ENCODE measurements around the gene CACNA2D2. TPM values are rescaled to one million over a fixed set of nuclear protein-coding genes. Genes with fewer than 3 reads are reported as not detected.
A peak's percentile ranks its signal among the peaks of the same experiment; 100 is the strongest.

Gene CACNA2D2
- total RNA-seq, 1 donor from 2014 or later, result 0.59 TPM

DNA sequence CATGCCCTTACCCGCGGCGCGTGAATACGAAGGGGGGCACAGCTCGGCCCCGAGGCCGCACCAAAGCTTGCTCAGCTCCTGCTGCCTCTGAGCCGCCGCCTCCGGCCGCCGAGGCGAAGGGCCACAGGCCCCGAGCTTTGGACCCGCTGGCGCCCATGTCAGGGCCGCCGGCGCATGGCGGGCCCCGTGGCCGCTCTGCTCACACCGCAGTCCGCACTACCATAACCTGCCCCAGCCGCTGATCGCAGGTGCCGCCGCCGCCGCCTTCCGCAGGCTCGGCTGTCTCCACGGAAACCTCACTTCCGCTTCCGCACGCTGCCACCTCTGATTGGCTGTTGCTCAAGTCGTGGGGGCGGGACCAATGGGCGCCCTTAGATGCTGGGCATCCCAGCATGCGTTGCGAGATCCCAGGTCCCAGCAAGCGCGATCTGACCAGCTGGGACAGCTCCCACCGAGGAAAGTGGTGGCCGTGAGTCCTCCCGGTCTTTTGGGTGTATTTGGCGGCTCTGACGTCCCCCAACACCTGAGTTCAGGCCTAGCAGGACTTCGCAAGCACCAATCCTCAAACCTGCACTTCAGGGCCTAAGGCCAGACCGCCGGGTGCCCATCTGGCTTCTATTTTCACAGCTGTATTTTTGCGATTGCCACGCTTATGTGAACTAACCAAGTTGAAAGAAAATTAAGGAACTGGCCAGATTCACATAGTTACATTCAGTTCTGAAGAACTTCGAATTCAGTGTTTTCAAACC lies 175.3 kb downstream of the CACNA2D2 start, which contains the start of gene TUSC2:
TUSC2 (minus strand) TSS at position 281 of the 749 bp plus-strand sequence; CDS start at position 157, 124 bp downstream.
- H3K27me3 Mint-ChIP-seq (ENCODE audit: low read depth), result no peaks in the 10 kb centered on the region
- intact Hi-C loops (cut with micrococcal nuclease), result loop anchor here (1.0 to 2.0 kb wide), 2 partner anchors 9 to 29 kb away; partner anchors contain the start of genes HYAL3 and NAA80
- H3K36me3 Mint-ChIP-seq (ENCODE audit: low read depth), result peaks cover 50% of the 10 kb centered on the region
- peak; percentile 93 for DNase-seq (ENCODE audit: low spot score)
- H3K27ac Mint-ChIP-seq, result peak within 1 kb of the TSS; percentile 81
- H3K4me3 Mint-ChIP-seq (ENCODE audit: low read depth), result peak within 1 kb of the TSS; percentile 90
- H3K9me3 Mint-ChIP-seq, result no peaks in the 10 kb centered on the region
- H3K4me1 Mint-ChIP-seq (ENCODE audit: low read depth), result peaks cover 14% of the 10 kb centered on the region

GRCh38 chr3:50327129-50327528 lies 176.3 kb downstream of the CACNA2D2 start:
- H3K27ac Mint-ChIP-seq, result no peak overlapping the region
- H3K4me1 Mint-ChIP-seq (ENCODE audit: low read depth), result peaks cover 14% of the 10 kb centered on the region
- intact Hi-C loops (cut with micrococcal nuclease), result no loop called here
- peak overlapping the region; percentile 90 for H3K4me3 Mint-ChIP-seq (ENCODE audit: low read depth)
- peaks cover 48% of the 10 kb centered on the region for H3K36me3 Mint-ChIP-seq (ENCODE audit: low read depth)
- H3K27me3 Mint-ChIP-seq (ENCODE audit: low read depth), result no peaks in the 10 kb centered on the region
- no peak for DNase-seq (ENCODE audit: low spot score)
- H3K9me3 Mint-ChIP-seq, result no peaks in the 10 kb centered on the region

- no peaks in the 10 kb centered on the region for H3K9me3 Mint-ChIP-seq
- peaks cover 38% of the 10 kb centered on the region for H3K36me3 Mint-ChIP-seq (ENCODE audit: low read depth)
- no peak for DNase-seq (ENCODE audit: low spot score)
- H3K27me3 Mint-ChIP-seq (ENCODE audit: low read depth), result no peaks in the 10 kb centered on the region
- H3K27ac Mint-ChIP-seq, result no peak overlapping the region
- peak overlapping the region; percentile 5 for H3K4me3 Mint-ChIP-seq (ENCODE audit: low read depth)
- intact Hi-C loops (cut with micrococcal nuclease), result no loop called here
- peaks cover 14% of the 10 kb centered on the region for H3K4me1 Mint-ChIP-seq (ENCODE audit: low read depth)
Observed at GRCh38 chr3:50326182-50326541, 177.3 kb downstream of the CACNA2D2 start.

- intact Hi-C loops (cut with micrococcal nuclease), result no loop called here
- no peak for DNase-seq (ENCODE audit: low spot score)
- Mint-ChIP-seq H3K27ac (no peak overlapping the region), H3K36me3 (ENCODE audit: low read depth) (peaks cover 33% of the 10 kb centered on the region), H3K9me3 (no peaks in the 10 kb centered on the region), H3K27me3 (ENCODE audit: low read depth) (no peaks in the 10 kb centered on the region), H3K4me1 (ENCODE audit: low read depth) (peaks cover 14% of the 10 kb centered on the region), H3K4me3 (ENCODE audit: low read depth) (peak overlapping the region; percentile 30)
Observed at GRCh38 chr3:50325497-50326181, 177.8 kb downstream of the CACNA2D2 start.

- Mint-ChIP-seq H3K9me3 (no peaks in the 10 kb centered on the region), H3K4me1 (ENCODE audit: low read depth) (peaks cover 16% of the 10 kb centered on the region), H3K36me3 (ENCODE audit: low read depth) (peaks cover 29% of the 10 kb centered on the region), H3K27me3 (ENCODE audit: low read depth) (no peaks in the 10 kb centered on the region), H3K27ac (no peak overlapping the region), H3K4me3 (ENCODE audit: low read depth) (peak overlapping the region; percentile 30)
- DNase-seq (ENCODE audit: low spot score), result no peak
- intact Hi-C loops (cut with micrococcal nuclease), result no loop called here
Observed at GRCh38 chr3:50325113-50325480, 178.3 kb downstream of the CACNA2D2 start.

DNA sequence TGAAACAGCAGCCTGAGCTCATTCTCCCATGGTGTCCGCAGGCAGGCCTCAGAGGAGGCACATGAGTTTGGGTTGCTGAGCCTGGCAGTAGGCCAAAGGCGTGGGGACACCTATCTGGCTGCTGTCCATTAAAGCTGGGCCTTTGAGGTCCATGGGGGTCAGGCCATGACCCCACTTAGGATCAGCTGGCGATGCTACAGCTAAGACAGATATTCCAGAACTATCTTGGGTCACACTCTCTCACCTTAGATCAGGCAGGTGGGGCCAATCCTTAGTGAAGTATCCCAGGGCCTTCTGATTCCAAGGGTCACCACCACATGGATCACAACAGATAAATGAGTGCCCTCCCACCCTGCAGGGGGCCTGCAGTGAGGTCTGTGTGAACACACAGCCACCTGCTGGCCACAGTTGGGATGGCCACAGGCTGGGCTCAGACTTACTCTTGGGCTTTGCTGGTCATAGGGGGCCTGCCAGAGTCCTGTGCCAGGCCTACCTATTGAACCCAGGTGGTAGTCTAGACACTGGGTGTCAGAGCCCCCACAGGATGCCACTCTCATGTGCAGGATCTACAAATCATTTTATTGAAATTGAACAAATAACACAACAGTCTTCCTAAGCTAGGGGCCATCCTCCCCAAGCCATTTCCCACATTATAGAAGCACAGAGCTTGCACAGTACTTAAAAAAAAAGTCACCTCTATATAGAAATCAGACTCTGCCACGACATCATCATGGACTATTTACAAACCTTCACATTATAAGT lies 178.9 kb downstream of the CACNA2D2 start:
- Mint-ChIP-seq H3K27me3 (ENCODE audit: low read depth) (no peaks in the 10 kb centered on the region), H3K36me3 (ENCODE audit: low read depth) (peaks cover 24% of the 10 kb centered on the region), H3K4me1 (ENCODE audit: low read depth) (peaks cover 16% of the 10 kb centered on the region), H3K4me3 (ENCODE audit: low read depth) (peak overlapping the region; percentile 21), H3K27ac (no peak overlapping the region), H3K9me3 (no peaks in the 10 kb centered on the region)
- DNase-seq (ENCODE audit: low spot score), result no peak
- intact Hi-C loops (cut with micrococcal nuclease), result loop anchor here (1.0 to 5.0 kb wide), 2 partner anchors 50 to 87 kb away; partner anchors contain the start of gene GNAI2

DNA sequence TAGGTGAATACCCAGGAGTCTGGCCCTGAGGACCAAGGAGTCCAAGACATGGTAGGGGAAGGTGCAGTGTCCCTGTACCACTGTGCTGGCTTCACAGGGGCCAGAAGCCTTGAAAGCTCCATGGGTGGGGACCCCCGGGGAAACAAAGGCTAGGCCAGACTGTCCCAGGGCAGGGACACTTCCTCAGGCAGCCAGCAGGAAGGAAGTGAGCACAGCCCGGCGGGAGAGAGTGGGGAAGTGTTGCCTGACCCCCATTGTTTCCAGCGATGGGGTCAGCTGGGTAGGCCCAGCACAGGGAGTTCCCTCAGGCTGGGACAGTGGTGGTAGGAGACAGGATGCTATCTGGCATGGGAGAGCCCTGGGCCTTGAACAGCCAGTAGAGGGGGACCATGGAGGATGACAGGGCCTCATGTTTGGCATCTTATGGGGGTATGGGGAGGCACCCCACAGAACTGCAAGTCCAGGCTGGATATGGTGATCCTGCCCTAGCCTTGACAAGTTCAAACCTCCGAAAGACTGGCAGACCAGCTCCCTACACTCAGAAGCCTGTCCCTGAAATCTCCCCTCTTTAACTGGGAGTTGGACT lies 179.7 kb downstream of the CACNA2D2 start:
- intact Hi-C loops (cut with micrococcal nuclease), result loop anchor here (1.0 to 5.0 kb wide), 2 partner anchors 49 to 86 kb away; partner anchors contain the start of gene GNAI2
- no peak overlapping the region for H3K4me3 Mint-ChIP-seq (ENCODE audit: low read depth)
- no peaks in the 10 kb centered on the region for H3K27me3 Mint-ChIP-seq (ENCODE audit: low read depth)

GRCh38 chr3:50323092-50323600 lies 180.3 kb downstream of the CACNA2D2 start:
- DNase-seq (ENCODE audit: low spot score), result no peak
- peaks cover 25% of the 10 kb centered on the region for H3K36me3 Mint-ChIP-seq (ENCODE audit: low read depth)
- peaks cover 11% of the 10 kb centered on the region for H3K4me1 Mint-ChIP-seq (ENCODE audit: low read depth)
- H3K9me3 Mint-ChIP-seq, result no peaks in the 10 kb centered on the region
- peak overlapping the region; percentile 8 for H3K4me3 Mint-ChIP-seq (ENCODE audit: low read depth)
- intact Hi-C loops (cut with micrococcal nuclease), result loop anchor here (5.0 kb wide), 1 partner anchor 86 kb away; the partner anchor contains the start of gene GNAI2
- no peaks in the 10 kb centered on the region for H3K27me3 Mint-ChIP-seq (ENCODE audit: low read depth)
- H3K27ac Mint-ChIP-seq, result no peak overlapping the region

More for the DNA sequence above, 179.7 kb downstream of the CACNA2D2 start:
- H3K4me1 Mint-ChIP-seq (ENCODE audit: low read depth), result peaks cover 16% of the 10 kb centered on the region
- H3K9me3 Mint-ChIP-seq, result no peaks in the 10 kb centered on the region
- no peak for DNase-seq (ENCODE audit: low spot score)
- H3K36me3 Mint-ChIP-seq (ENCODE audit: low read depth), result peaks cover 27% of the 10 kb centered on the region
- no peak overlapping the region for H3K27ac Mint-ChIP-seq

- Mint-ChIP-seq H3K4me3 (ENCODE audit: low read depth) (peak within 1 kb of the TSS; percentile 74), H3K27me3 (ENCODE audit: low read depth) (no peaks in the 10 kb centered on the region), H3K4me1 (ENCODE audit: low read depth) (peaks cover 11% of the 10 kb centered on the region), H3K36me3 (ENCODE audit: low read depth) (peaks cover 23% of the 10 kb centered on the region), H3K9me3 (no peaks in the 10 kb centered on the region), H3K27ac (peak within 1 kb of the TSS; percentile 92)
- no peak for DNase-seq (ENCODE audit: low spot score)
- intact Hi-C loops (cut with micrococcal nuclease), result loop anchor here (5.0 kb wide), 1 partner anchor 85 kb away; the partner anchor contains the start of gene GNAI2
Observed at GRCh38 chr3:50322386-50323091, 180.9 kb downstream of the CACNA2D2 start, which contains the start of gene HYAL2. Gene HYAL2 (minus strand): TSS chr3:50322745. CDS start chr3:50320489, 2,256 bp downstream.

- H3K4me1 Mint-ChIP-seq (ENCODE audit: low read depth), result peaks cover 10% of the 10 kb centered on the region
- intact Hi-C loops (cut with micrococcal nuclease), result loop anchor here (5.0 kb wide), 1 partner anchor 85 kb away; the partner anchor contains the start of gene GNAI2
- H3K4me3 Mint-ChIP-seq (ENCODE audit: low read depth), result peak overlapping the region; percentile 74
- peaks cover 23% of the 10 kb centered on the region for H3K36me3 Mint-ChIP-seq (ENCODE audit: low read depth)
- H3K27me3 Mint-ChIP-seq (ENCODE audit: low read depth), result no peaks in the 10 kb centered on the region
- no peaks in the 10 kb centered on the region for H3K9me3 Mint-ChIP-seq
- DNase-seq (ENCODE audit: low spot score), result no peak
- H3K27ac Mint-ChIP-seq, result no peak overlapping the region
Observed at GRCh38 chr3:50322115-50322385, 181.4 kb downstream of the CACNA2D2 start.

DNA sequence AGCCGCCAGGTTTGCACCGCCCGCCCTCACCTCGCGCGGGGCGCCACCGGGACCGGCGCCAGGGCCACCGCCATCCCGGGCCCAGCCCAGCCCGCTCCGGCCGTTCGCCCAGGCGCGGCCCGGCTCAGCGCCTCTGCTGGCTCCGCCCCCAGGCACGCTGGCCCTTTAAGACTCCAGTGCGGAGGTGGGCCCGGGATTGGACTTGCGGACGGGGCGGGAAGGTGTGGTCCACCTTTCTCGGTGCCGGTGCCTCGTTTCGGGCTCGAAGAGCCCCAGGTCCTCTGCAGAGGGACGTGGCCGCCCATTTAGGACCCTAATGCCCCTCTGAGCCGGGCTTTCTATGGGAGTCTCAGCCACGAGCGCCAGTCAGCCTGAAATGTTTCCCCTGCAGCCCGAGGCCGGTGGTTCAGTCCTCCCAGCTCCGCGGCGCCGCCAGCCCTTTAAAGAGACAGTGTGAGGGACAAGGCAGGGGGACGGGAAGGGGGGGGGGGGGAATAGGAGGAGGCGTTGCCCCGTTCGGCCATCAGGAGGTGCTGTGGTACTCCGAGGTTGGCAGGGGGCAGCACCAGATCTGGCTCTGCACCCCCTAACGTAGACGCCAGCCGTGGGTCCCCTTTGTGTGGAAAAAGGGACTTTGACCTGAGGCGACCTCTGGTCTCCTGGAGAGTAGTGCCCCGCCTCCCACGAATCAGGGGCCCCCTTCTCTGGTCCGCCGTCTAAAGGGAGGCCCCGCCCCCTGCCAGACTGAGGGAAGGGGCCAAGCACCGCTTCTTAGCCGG lies 181.9 kb downstream of the CACNA2D2 start:
- Mint-ChIP-seq H3K9me3 (no peaks in the 10 kb centered on the region), H3K4me1 (ENCODE audit: low read depth) (peaks cover 11% of the 10 kb centered on the region), H3K4me3 (ENCODE audit: low read depth) (peak overlapping the region; percentile 74)

More for the DNA sequence above, 181.9 kb downstream of the CACNA2D2 start:
- Mint-ChIP-seq H3K36me3 (ENCODE audit: low read depth) (peaks cover 26% of the 10 kb centered on the region), H3K27ac (peak overlapping the region; percentile 92), H3K27me3 (ENCODE audit: low read depth) (no peaks in the 10 kb centered on the region)
- intact Hi-C loops (cut with micrococcal nuclease), result loop anchor here (1.0 to 5.0 kb wide), 2 partner anchors 22 to 84 kb away; partner anchors contain the start of genes GNAI2, HYAL3 and NAA80
- peak; percentile 84 for DNase-seq (ENCODE audit: low spot score)
